Cardiac muscle cell (in vitro differentiated cells and primary cell): ENCODE data around the gene EFCAB9. TPM values are rescaled to one million over a fixed set of nuclear protein-coding genes. Genes with fewer than 3 reads are reported as not detected.
A peak's percentile ranks its signal among the peaks of the same experiment; 100 is the strongest.

Experiments
- DNase-seq, 2 donors: peaks; one replicate each; pipeline versions ENCODE4 v3.0.0 to v3.0.0-alpha.2; 2010 to 2017; ENCODE audit warnings: low read depth in 1 of 2, low spot score in 1 of 2
- H3K27ac ChIP-seq: fragments of 200-600 bp; sonication (generic); 2 replicates; pipeline ENCODE4 v1.5.1; 2016
- H3K27me3 ChIP-seq: fragments of 200-600 bp; sonication (generic); 2 replicates; pipeline ENCODE4 v1.6.0; 2016; ENCODE audit warnings: control low read depth
- H3K36me3 ChIP-seq: fragments of 200-600 bp; sonication (generic); 2 replicates; pipeline ENCODE4 v1.5.1; 2016; ENCODE audit warnings: control low read depth
- H3K4me1 ChIP-seq: fragments of 200-600 bp; sonication (generic); 2 replicates; pipeline ENCODE4 v1.8.1; 2017; ENCODE audit warnings: low read depth, mild to moderate bottlenecking, mixed run types
- H3K4me3 ChIP-seq: fragments of 200-600 bp; sonication (generic); 2 replicates; pipeline ENCODE4 v1.5.1; 2016; ENCODE audit warnings: mild to moderate bottlenecking
- H3K9me3 ChIP-seq: fragments of 200-600 bp; sonication (generic); 2 replicates; pipeline ENCODE4 v1.5.1; 2017; ENCODE audit warnings: low read depth, mild to moderate bottlenecking, control low read depth
- polyA plus RNA-seq: library from polyadenylated mRNA; unstranded; fragments of >200 nt; fragmentation: Nextera tagmentation; extraction: Ambion mirVana; gene quantifications from 2 replicates; pipeline ENCODE4 v1.2.1, GENCODE V29; 2016
- total RNA-seq: library from RNA; depleted of rRNA; stranded (reverse); fragments of >200 nt; gene quantifications from 2 replicates; pipeline ENCODE4 v1.2.3, GENCODE V29; 2016
- TF ChIP-seq, protein P1 (sequence below): IDR thresholded peaks from 2 replicates; pipeline ENCODE4 v1.5.1; 2012; ENCODE audit warnings: low read depth, mild to moderate bottlenecking, low read length

The EFCAB9 gene
- total and polyA plus RNA-seq, 2 experiments from 2014 or later, result not detected

- no peak for DNase-seq
- Histone ChIP-seq H3K27ac (no peak overlapping the region), H3K9me3 (no peaks in the 10 kb centered on the region), H3K4me1 (peaks cover 6% of the 10 kb centered on the region), H3K4me3 (no peak overlapping the region), H3K36me3 (peaks cover 17% of the 10 kb centered on the region), H3K27me3 (no peaks in the 10 kb centered on the region)
- TF ChIP-seq, protein P1, sequence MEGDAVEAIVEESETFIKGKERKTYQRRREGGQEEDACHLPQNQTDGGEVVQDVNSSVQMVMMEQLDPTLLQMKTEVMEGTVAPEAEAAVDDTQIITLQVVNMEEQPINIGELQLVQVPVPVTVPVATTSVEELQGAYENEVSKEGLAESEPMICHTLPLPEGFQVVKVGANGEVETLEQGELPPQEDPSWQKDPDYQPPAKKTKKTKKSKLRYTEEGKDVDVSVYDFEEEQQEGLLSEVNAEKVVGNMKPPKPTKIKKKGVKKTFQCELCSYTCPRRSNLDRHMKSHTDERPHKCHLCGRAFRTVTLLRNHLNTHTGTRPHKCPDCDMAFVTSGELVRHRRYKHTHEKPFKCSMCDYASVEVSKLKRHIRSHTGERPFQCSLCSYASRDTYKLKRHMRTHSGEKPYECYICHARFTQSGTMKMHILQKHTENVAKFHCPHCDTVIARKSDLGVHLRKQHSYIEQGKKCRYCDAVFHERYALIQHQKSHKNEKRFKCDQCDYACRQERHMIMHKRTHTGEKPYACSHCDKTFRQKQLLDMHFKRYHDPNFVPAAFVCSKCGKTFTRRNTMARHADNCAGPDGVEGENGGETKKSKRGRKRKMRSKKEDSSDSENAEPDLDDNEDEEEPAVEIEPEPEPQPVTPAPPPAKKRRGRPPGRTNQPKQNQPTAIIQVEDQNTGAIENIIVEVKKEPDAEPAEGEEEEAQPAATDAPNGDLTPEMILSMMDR, result no peak
Measured at GRCh38 chr5:172235827-172236736, 42.1 kb downstream of the EFCAB9 start.

GRCh38 chr5:172238334-172238733 lies 44.4 kb downstream of the EFCAB9 start:
- Histone ChIP-seq H3K27ac (no peak overlapping the region), H3K9me3 (no peaks in the 10 kb centered on the region), H3K4me1 (peaks cover 6% of the 10 kb centered on the region), H3K27me3 (no peaks in the 10 kb centered on the region), H3K36me3 (peaks cover 4% of the 10 kb centered on the region), H3K4me3 (no peak overlapping the region)
- TF ChIP-seq, protein P1, result no peak
- no peak for DNase-seq

- DNase-seq, result no peak
- TF ChIP-seq, protein P1, result no peak
- no peak overlapping the region for H3K4me3 ChIP-seq
Measured at GRCh38 chr5:172243302-172243701, 49.3 kb downstream of the EFCAB9 start.

GRCh38 chr5:172245046-172245445 lies 51.1 kb downstream of the EFCAB9 start:
- DNase-seq, result no peak
- Histone ChIP-seq H3K27ac (no peak overlapping the region), H3K27me3 (no peaks in the 10 kb centered on the region), H3K36me3 (no peaks in the 10 kb centered on the region), H3K4me1 (no peaks in the 10 kb centered on the region), H3K9me3 (no peaks in the 10 kb centered on the region), H3K4me3 (no peak overlapping the region)
- TF ChIP-seq, protein P1, result no peak

More at GRCh38 chr5:172243302-172243701, 49.3 kb downstream of the EFCAB9 start:
- Histone ChIP-seq H3K4me1 (no peaks in the 10 kb centered on the region), H3K27me3 (no peaks in the 10 kb centered on the region), H3K27ac (no peak overlapping the region), H3K36me3 (no peaks in the 10 kb centered on the region), H3K9me3 (no peaks in the 10 kb centered on the region)

DNA sequence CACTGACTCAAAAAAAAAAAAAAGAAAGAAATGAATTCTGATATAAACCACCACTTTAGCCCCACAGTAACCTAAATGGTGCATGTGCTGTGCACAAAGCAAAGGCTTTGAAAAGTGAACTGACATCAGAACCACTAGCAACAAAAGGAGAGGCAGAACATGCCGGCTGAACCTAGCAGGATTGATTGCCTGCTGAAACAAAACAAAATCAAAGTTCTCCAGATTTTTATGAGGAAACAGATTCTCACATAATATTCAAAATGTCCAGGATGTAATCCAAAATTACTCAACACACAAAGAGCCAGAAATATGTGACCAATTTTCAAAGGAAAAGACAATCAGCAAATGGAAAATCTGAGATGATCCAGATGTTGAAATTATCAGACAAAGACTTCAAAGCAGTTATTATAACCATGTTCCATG lies 51.7 kb downstream of the EFCAB9 start:
- H3K9me3 ChIP-seq, result no peaks in the 10 kb centered on the region
- no peaks in the 10 kb centered on the region for H3K4me1 ChIP-seq
- no peaks in the 10 kb centered on the region for H3K27me3 ChIP-seq
- no peak overlapping the region for H3K27ac ChIP-seq
- TF ChIP-seq, protein P1, result no peak
- DNase-seq, result peak in 1 of 2 donors; percentile 34
- H3K4me3 ChIP-seq, result no peak overlapping the region
- H3K36me3 ChIP-seq, result peaks cover 2% of the 10 kb centered on the region
